ENCODE results near the gene NACC2.

DNA sequence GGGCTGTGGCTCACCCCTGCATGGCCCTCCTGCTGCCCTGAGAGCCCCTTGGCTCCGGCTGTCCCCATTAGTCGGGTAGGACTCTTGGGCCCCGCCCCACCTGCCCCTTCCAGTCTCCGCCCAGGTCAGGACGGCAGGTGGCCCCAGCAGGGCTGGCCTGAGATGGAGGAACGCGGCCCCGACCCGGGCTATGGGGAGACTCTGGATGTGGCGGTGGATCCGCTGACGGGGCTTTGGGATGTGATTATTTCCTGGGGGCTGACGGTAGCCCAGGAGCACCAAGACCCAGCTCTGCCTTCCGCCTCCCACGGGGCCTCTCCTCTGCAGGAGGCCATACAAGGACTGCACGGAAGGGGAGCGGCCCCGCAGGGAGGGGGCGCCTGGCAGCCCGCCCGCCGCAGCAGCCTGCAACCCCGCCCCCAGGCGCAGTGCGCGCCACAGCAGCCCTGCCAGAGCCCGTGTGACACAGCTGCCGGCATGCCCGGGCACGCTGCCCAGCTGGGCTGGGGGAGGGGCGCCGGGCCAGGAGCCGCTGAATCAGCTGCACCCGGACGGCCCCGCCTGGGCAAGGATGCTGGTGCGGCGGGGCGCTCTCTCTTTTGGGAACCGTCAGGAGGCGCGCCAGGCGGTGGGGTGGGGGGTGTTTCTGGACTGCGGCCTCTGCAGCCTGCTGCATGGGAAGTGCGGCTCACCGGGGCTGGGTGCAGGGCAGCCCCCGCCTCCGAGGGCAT is 14.4 kb upstream of the NACC2 start:
- TF ChIP-seq, protein P1, sequence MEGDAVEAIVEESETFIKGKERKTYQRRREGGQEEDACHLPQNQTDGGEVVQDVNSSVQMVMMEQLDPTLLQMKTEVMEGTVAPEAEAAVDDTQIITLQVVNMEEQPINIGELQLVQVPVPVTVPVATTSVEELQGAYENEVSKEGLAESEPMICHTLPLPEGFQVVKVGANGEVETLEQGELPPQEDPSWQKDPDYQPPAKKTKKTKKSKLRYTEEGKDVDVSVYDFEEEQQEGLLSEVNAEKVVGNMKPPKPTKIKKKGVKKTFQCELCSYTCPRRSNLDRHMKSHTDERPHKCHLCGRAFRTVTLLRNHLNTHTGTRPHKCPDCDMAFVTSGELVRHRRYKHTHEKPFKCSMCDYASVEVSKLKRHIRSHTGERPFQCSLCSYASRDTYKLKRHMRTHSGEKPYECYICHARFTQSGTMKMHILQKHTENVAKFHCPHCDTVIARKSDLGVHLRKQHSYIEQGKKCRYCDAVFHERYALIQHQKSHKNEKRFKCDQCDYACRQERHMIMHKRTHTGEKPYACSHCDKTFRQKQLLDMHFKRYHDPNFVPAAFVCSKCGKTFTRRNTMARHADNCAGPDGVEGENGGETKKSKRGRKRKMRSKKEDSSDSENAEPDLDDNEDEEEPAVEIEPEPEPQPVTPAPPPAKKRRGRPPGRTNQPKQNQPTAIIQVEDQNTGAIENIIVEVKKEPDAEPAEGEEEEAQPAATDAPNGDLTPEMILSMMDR (IDR thresholded peaks at IDR 0.05; ENCODE audit: low read length), result no peak
- TF ChIP-seq EZH2phosphoT487 (IDR thresholded peaks at IDR 0.05; ENCODE audit: low read length) (no peak), EZH2 (optimal IDR thresholded peaks at IDR 0.05; ENCODE audit: low read depth, low read length) (no peak)

All from MM.1S (cell line).